Upper lobe of left lung (tissue), 4 donors: Measurements from ENCODE around the gene RIN3.

ENCODE experiments used
- CTCF ChIP-seq, 6 experiments: fragments of 450-650 bp in 4 of 6; fragments of 200-600 bp in 2 of 6; sonication (generic) in 2 of 6; IDR thresholded peaks; one replicate each; pipeline ENCODE4 v1.5.1; 2016 to 2019; ENCODE audit warnings: antibody characterized with exemption in 6 of 6
- POLR2A ChIP-seq, 4 donors: fragments of 450-650 bp; IDR thresholded peaks; one replicate each; pipeline ENCODE4 v1.5.1; 2016 to 2017; ENCODE audit warnings: antibody characterized with exemption in 4 of 4, mild to moderate bottlenecking in 2 of 4
- POLR2AphosphoS5 ChIP-seq, 2 donors: sonication (generic); formaldehyde crosslinking; IDR thresholded peaks; one replicate each; pipeline ENCODE4 v1.5.1; 2017; ENCODE audit warnings: antibody characterized with exemption in 2 of 2

- TF ChIP-seq POLR2A (IDR thresholded peaks at IDR 0.05) (no peak), POLR2AphosphoS5 (IDR thresholded peaks at IDR 0.05) (no peak), CTCF (IDR thresholded peaks at IDR 0.05) (no peak)
These were observed 108.7 kb downstream of the RIN3 start for GRCh38 chr14:92622311-92622710.
